ENCODE measurements around the gene USO1. TPM values are rescaled to one million over a fixed set of nuclear protein-coding genes. Genes with fewer than 3 reads are reported as not detected.

USO1 gene
- total RNA-seq, 1 donor from 2014 or later, result 114 TPM

DNA sequence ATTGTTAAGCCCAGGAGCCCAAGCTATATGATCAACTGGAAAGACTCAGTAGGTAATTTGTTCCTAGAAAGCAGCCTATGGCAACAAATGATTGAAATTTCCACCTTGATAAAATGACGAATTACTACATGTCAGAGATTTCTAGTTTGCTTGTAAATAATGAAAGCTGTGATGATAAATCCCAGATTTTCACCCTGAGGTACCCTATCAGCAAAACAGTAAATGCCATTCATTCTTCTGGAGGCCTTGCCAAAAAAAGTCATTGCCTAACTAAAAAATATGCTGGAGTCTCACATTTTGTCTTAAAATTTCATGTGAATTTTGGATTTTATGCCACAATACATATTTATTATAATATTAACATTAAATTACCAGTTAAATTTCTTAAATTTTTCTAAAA is 106.5 kb downstream of the USO1 start:
- no peak overlapping the region for H3K4me2 ChIP-seq
- peaks cover 2% of the 10 kb centered on the region for H3K27me3 Mint-ChIP-seq (ENCODE audit: insufficient read depth, low read depth)
- H3K36me3 Mint-ChIP-seq, result no peaks in the 10 kb centered on the region

DNA sequence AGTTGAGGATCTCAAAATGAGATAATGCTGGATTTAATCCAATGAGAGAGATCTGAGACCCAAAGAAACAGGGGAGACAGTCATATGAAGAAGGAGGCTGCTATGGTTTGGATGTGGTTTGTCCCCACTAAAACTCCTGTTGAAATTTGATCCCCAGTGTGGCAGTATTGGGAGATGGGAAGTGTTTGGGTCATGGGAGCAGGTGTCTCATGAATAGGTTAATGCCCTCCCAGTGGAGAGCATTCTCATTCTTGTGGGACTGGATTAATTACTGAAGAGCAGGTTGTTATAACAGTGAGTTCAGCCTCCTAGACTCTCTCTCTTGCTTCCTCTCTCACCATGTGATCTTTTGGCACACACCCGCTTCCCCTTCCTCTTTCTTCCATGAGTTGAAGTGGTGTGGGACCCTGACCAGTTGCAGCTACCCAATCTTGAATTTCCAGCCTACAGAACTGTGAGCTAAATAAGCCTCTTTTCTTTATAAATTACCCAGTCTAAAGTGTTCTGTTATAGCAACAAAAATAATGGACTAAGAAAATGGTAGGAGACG is 107.6 kb downstream of the USO1 start:
- no peaks in the 10 kb centered on the region for H4K20me1 ChIP-seq (ENCODE audit: low read depth)
- no peaks in the 10 kb centered on the region for H3K79me2 ChIP-seq (ENCODE audit: low read depth)
- peaks cover 8% of the 10 kb centered on the region for H3K4me1 ChIP-seq
- no peak overlapping the region for H2AFZ ChIP-seq (replicated peaks)
- H3K9me3 Mint-ChIP-seq, result no peaks in the 10 kb centered on the region
- no peak overlapping the region for H3K27ac ChIP-seq
- no peaks in the 10 kb centered on the region for H3F3A ChIP-seq (ENCODE audit: low read depth)
- H3K36me3 Mint-ChIP-seq, result no peaks in the 10 kb centered on the region
- H3K4me1 Mint-ChIP-seq, result peaks cover 6% of the 10 kb centered on the region
- no peak overlapping the region for H3K27ac Mint-ChIP-seq
- H3K36me3 ChIP-seq, result no peaks in the 10 kb centered on the region
- H3K4me2 ChIP-seq, result no peak overlapping the region
- no peak overlapping the region for H3K4me3 Mint-ChIP-seq
- no peak overlapping the region for H3K9ac ChIP-seq
- no peak overlapping the region for H3K4me3 ChIP-seq
- DNase-seq (ENCODE audit: low spot score), result peak; percentile 16
- H3K27me3 ChIP-seq, result no peaks in the 10 kb centered on the region
- no peaks in the 10 kb centered on the region for H3K9me3 ChIP-seq (ENCODE audit: low read depth)
- TF ChIP-seq EZH2 (IDR thresholded peaks at IDR 0.05) (no peak), EZH2phosphoT487 (IDR thresholded peaks at IDR 0.05) (no peak)
- TF ChIP-seq, protein P1, sequence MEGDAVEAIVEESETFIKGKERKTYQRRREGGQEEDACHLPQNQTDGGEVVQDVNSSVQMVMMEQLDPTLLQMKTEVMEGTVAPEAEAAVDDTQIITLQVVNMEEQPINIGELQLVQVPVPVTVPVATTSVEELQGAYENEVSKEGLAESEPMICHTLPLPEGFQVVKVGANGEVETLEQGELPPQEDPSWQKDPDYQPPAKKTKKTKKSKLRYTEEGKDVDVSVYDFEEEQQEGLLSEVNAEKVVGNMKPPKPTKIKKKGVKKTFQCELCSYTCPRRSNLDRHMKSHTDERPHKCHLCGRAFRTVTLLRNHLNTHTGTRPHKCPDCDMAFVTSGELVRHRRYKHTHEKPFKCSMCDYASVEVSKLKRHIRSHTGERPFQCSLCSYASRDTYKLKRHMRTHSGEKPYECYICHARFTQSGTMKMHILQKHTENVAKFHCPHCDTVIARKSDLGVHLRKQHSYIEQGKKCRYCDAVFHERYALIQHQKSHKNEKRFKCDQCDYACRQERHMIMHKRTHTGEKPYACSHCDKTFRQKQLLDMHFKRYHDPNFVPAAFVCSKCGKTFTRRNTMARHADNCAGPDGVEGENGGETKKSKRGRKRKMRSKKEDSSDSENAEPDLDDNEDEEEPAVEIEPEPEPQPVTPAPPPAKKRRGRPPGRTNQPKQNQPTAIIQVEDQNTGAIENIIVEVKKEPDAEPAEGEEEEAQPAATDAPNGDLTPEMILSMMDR (IDR thresholded peaks at IDR 0.05), result no peak
- H3K27me3 Mint-ChIP-seq (ENCODE audit: insufficient read depth, low read depth), result peaks cover 2% of the 10 kb centered on the region

More for the DNA sequence above, 106.5 kb downstream of the USO1 start:
- no peak overlapping the region for H3K4me3 Mint-ChIP-seq
- peaks cover 8% of the 10 kb centered on the region for H3K4me1 ChIP-seq
- no peaks in the 10 kb centered on the region for H3K79me2 ChIP-seq (ENCODE audit: low read depth)
- no peak overlapping the region for H3K9ac ChIP-seq
- TF ChIP-seq EZH2phosphoT487 (IDR thresholded peaks at IDR 0.05), result no peak
- DNase-seq (ENCODE audit: low spot score), result no peak
- no peak overlapping the region for H3K4me3 ChIP-seq
- no peaks in the 10 kb centered on the region for H3K9me3 ChIP-seq (ENCODE audit: low read depth)
- no peaks in the 10 kb centered on the region for H3F3A ChIP-seq (ENCODE audit: low read depth)
- no peak overlapping the region for H2AFZ ChIP-seq (replicated peaks)
- no peaks in the 10 kb centered on the region for H3K36me3 ChIP-seq
- H3K9me3 Mint-ChIP-seq, result no peaks in the 10 kb centered on the region
- peaks cover 6% of the 10 kb centered on the region for H3K4me1 Mint-ChIP-seq
- no peaks in the 10 kb centered on the region for H4K20me1 ChIP-seq (ENCODE audit: low read depth)
- no peaks in the 10 kb centered on the region for H3K27me3 ChIP-seq
- no peak overlapping the region for H3K27ac ChIP-seq
- H3K27ac Mint-ChIP-seq, result no peak overlapping the region

DNA sequence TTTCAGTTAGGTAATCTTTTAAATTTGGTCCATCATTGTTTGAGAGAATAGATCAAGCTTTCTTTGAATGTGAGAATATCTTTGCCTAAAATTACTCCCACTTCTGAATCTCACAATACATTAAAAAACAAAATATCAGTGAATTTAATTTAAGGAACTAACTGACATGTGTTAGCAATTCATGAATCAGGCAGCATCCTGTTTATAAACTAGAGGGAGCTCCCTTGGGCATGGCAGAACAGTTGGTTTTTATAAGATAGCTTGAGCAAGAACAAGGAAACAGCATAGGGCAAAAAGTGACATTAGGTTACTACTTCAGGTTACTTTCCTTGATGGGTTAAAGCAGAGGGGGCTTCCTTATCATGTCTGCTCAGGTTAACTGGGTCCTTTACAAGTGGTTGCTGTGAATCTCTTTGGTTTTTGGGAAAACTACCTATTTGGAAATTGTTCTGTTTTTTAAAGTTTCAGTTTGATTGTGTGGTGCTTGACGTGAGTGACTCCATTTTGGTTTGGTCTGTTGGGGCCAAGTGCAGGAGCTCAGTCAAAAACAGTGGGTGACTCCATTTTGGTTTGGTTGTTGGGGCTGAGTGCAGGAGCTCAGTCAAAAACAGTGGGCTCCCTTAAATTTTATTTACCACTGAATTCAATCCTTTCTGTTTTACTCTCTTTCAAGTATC is 109.9 kb downstream of the USO1 start:
- Mint-ChIP-seq H3K27me3 (ENCODE audit: insufficient read depth, low read depth) (peaks cover 2% of the 10 kb centered on the region), H3K4me3 (no peak overlapping the region), H3K27ac (no peak overlapping the region), H3K9me3 (no peaks in the 10 kb centered on the region), H3K4me1 (peaks cover 6% of the 10 kb centered on the region), H3K36me3 (no peaks in the 10 kb centered on the region)
- H2AFZ ChIP-seq (replicated peaks), result no peak overlapping the region
- no peak overlapping the region for H3K4me3 ChIP-seq
- no peak overlapping the region for H3K4me2 ChIP-seq
- no peaks in the 10 kb centered on the region for H3K9me3 ChIP-seq (ENCODE audit: low read depth)
- TF ChIP-seq EZH2phosphoT487 (IDR thresholded peaks at IDR 0.05), result no peak
- TF ChIP-seq, protein P1 (IDR thresholded peaks at IDR 0.05), result no peak
- no peak for TF ChIP-seq EZH2 (IDR thresholded peaks at IDR 0.05)
- no peaks in the 10 kb centered on the region for H3K36me3 ChIP-seq
- H3K9ac ChIP-seq, result no peak overlapping the region
- no peak for DNase-seq (ENCODE audit: low spot score)
- H3K4me1 ChIP-seq, result peaks cover 8% of the 10 kb centered on the region
- no peaks in the 10 kb centered on the region for H4K20me1 ChIP-seq (ENCODE audit: low read depth)
- no peaks in the 10 kb centered on the region for H3F3A ChIP-seq (ENCODE audit: low read depth)
- no peaks in the 10 kb centered on the region for H3K79me2 ChIP-seq (ENCODE audit: low read depth)
- H3K27me3 ChIP-seq, result no peaks in the 10 kb centered on the region
- no peak overlapping the region for H3K27ac ChIP-seq

DNA sequence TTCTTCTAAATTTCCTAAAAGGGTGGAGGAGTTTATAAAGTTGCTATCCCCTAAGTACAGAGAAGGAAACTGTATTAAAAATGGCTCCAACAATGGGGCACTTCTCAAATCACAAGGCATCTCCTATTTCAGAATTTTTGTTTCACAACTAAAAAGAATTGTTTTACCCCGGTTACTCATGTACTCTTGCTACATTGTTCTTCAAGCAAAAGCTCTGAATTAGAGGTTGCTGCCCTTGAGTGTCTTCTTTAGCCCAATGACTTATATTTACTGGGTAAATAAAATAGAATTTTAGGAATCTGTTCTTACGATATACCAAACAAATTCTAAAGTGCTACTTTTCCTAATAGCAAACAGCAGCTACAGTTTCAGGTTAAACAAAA is 110.4 kb downstream of the USO1 start:
- Histone ChIP-seq H4K20me1 (ENCODE audit: low read depth) (no peaks in the 10 kb centered on the region), H3K36me3 (no peaks in the 10 kb centered on the region), H3K4me3 (no peak overlapping the region), H3K9me3 (ENCODE audit: low read depth) (no peaks in the 10 kb centered on the region), H2AFZ (replicated peaks) (no peak overlapping the region), H3F3A (ENCODE audit: low read depth) (no peaks in the 10 kb centered on the region), H3K27me3 (no peaks in the 10 kb centered on the region), H3K4me2 (no peak overlapping the region), H3K79me2 (ENCODE audit: low read depth) (no peaks in the 10 kb centered on the region), H3K27ac (no peak overlapping the region), H3K9ac (no peak overlapping the region), H3K4me1 (peaks cover 8% of the 10 kb centered on the region)
- H3K4me3 Mint-ChIP-seq, result no peak overlapping the region
- peaks cover 2% of the 10 kb centered on the region for H3K27me3 Mint-ChIP-seq (ENCODE audit: insufficient read depth, low read depth)
- H3K9me3 Mint-ChIP-seq, result no peaks in the 10 kb centered on the region
- no peak overlapping the region for H3K27ac Mint-ChIP-seq
- H3K4me1 Mint-ChIP-seq, result peaks cover 6% of the 10 kb centered on the region
- no peak for DNase-seq (ENCODE audit: low spot score)
- TF ChIP-seq, protein P1 (IDR thresholded peaks at IDR 0.05), result no peak
- no peak for TF ChIP-seq EZH2 (IDR thresholded peaks at IDR 0.05)
- peaks cover 2% of the 10 kb centered on the region for H3K36me3 Mint-ChIP-seq

All from neural progenitor cell (in vitro differentiated cells).